Fibroblast of villous mesenchyme (primary cell): ENCODE results near the gene ACTRT2. TPM values are rescaled to one million over a fixed set of nuclear protein-coding genes. Genes with fewer than 3 reads are reported as not detected.

Experiments used
- DNase-seq: peaks from one replicate; pipeline ENCODE4 v3.0.0-alpha.2; 2010; ENCODE audit warnings: low read depth
- H3K4me3 ChIP-seq: 2 replicates; pipeline ENCODE4 v1.5.1; 2011; ENCODE audit warnings: low read depth, mild to moderate bottlenecking, low read length
- CTCF ChIP-seq: IDR thresholded peaks from 2 replicates; pipeline ENCODE4 v1.5.1; 2012; ENCODE audit warnings: low read depth, mild to moderate bottlenecking, low read length; ENCODE audit not compliant: insufficient read depth
- total RNA-seq: library from RNA; depleted of rRNA; stranded (reverse); fragments of >200 nt; gene quantifications from 2 replicates; pipeline ENCODE4 v1.2.3, GENCODE V29; 2012

ACTRT2 gene
- total RNA-seq, 1 donor = not detected

GRCh38 chr1:2989185-2989584, 32.1 kb upstream of the ACTRT2 start:
- TF ChIP-seq CTCF = no peak
- no peak for DNase-seq

GRCh38 chr1:2989976-2990375, 31.3 kb upstream of the ACTRT2 start:
- no peak for TF ChIP-seq CTCF
- no peak for DNase-seq
- H3K4me3 ChIP-seq = no peak overlapping the region

More at GRCh38 chr1:2989185-2989584, 32.1 kb upstream of the ACTRT2 start:
- no peak overlapping the region for H3K4me3 ChIP-seq

- no peak for TF ChIP-seq CTCF
- no peak for DNase-seq
- no peak overlapping the region for H3K4me3 ChIP-seq
These were observed 30.7 kb upstream of the ACTRT2 start for GRCh38 chr1:2990376-2991115.

GRCh38 chr1:2991753-2992495, 29.3 kb upstream of the ACTRT2 start:
- TF ChIP-seq CTCF = no peak
- H3K4me3 ChIP-seq = no peak overlapping the region
- no peak for DNase-seq

GRCh38 chr1:2998503-2999100, 22.7 kb upstream of the ACTRT2 start:
- TF ChIP-seq CTCF = no peak
- DNase-seq = no peak
- no peak overlapping the region for H3K4me3 ChIP-seq

GRCh38 chr1:2999138-2999537, 22.1 kb upstream of the ACTRT2 start:
- DNase-seq = no peak
- TF ChIP-seq CTCF = no peak
- no peak overlapping the region for H3K4me3 ChIP-seq
